ENCODE results near the gene ATPAF1.

Gene ATPAF1

GRCh38 chr1:46589529-46589928 is 78.6 kb downstream of the ATPAF1 start:
- Histone ChIP-seq H2BK15ac (ENCODE audit: low read length) (no peak overlapping the region), H3K14ac (ENCODE audit: low read length) (no peak overlapping the region), H4K8ac (ENCODE audit: low read depth, low read length) (no peak overlapping the region), H2BK12ac (ENCODE audit: low read length) (no peak overlapping the region), H3K36me3 (replicated peaks in 1 of 2; ENCODE audit: control insufficient read depth in 2 of 2, insufficient read depth in 2 of 2, low read length in 2 of 2) (peaks cover 13 to 58% of the 10 kb centered on the region in 2 donors), H2AFZ (ENCODE audit: low read length) (no peak overlapping the region), H3K27ac (replicated peaks; ENCODE audit: low read length) (no peak overlapping the region), H3K9me3 (replicated peaks in 1 of 2; ENCODE audit: control insufficient read depth in 2 of 2, insufficient read depth in 1 of 2, low read depth in 1 of 2, low read length in 2 of 2) (peaks cover 4 to 15% of the 10 kb centered on the region in 2 donors), H4K91ac (ENCODE audit: low read depth, low read length, poor library complexity) (no peak overlapping the region), H3K4me3 (ENCODE audit: low read length in 2 of 2) (no peak overlapping the region), H2BK120ac (ENCODE audit: low read depth, low read length) (no peak overlapping the region), H2AK5ac (ENCODE audit: low read depth, low read length) (no peak overlapping the region), H2BK5ac (ENCODE audit: low read length) (no peak overlapping the region), H3K27me3 (ENCODE audit: control insufficient read depth in 3 of 3, insufficient read depth in 3 of 3, low read depth in 1 of 3, low read length in 3 of 3) (no peaks in the 10 kb centered on the region), H3K4me2 (ENCODE audit: insufficient read depth, low read length, poor library complexity, severe bottlenecking) (no peak overlapping the region), H3K23ac (ENCODE audit: low read depth, low read length, poor library complexity) (no peak overlapping the region), H3K9ac (ENCODE audit: low read depth, low read length, poor library complexity) (no peak overlapping the region), H3K79me1 (ENCODE audit: low read depth, low read length) (no peaks in the 10 kb centered on the region), H3K4me1 (ENCODE audit: control insufficient read depth in 2 of 2, insufficient read depth in 1 of 2, low read depth in 1 of 2, low read length in 2 of 2) (no peaks in the 10 kb centered on the region), H3K4ac (ENCODE audit: low read length) (no peak overlapping the region), H3K18ac (ENCODE audit: low read length) (no peak overlapping the region)
- WGBS, 2 donors (ENCODE audit: extremely low coverage in 2 of 2, insufficient read length in 2 of 2, insufficient replicate concordance in 1 of 2): no CpG with 5 or more reads among the region's 3 CpGs
- no peak for DNase-seq (ENCODE audit: low spot score)

- Histone ChIP-seq H3K27ac (replicated peaks; ENCODE audit: low read length) (no peak overlapping the region), H2AFZ (ENCODE audit: low read length) (no peak overlapping the region), H3K9me3 (replicated peaks in 1 of 2; ENCODE audit: control insufficient read depth in 2 of 2, insufficient read depth in 1 of 2, low read depth in 1 of 2, low read length in 2 of 2) (peaks cover 4 to 15% of the 10 kb centered on the region in 2 donors), H3K4me3 (ENCODE audit: low read length in 2 of 2) (no peak overlapping the region), H3K27me3 (ENCODE audit: control insufficient read depth in 3 of 3, insufficient read depth in 3 of 3, low read depth in 1 of 3, low read length in 3 of 3) (no peaks in the 10 kb centered on the region), H3K4ac (ENCODE audit: low read length) (no peak overlapping the region), H3K9ac (ENCODE audit: low read depth, low read length, poor library complexity) (no peak overlapping the region), H4K91ac (ENCODE audit: low read depth, low read length, poor library complexity) (no peak overlapping the region), H3K79me1 (ENCODE audit: low read depth, low read length) (no peaks in the 10 kb centered on the region), H2BK12ac (ENCODE audit: low read length) (no peak overlapping the region), H4K8ac (ENCODE audit: low read depth, low read length) (no peak overlapping the region), H2BK120ac (ENCODE audit: low read depth, low read length) (no peak overlapping the region), H3K18ac (ENCODE audit: low read length) (no peak overlapping the region), H2AK5ac (ENCODE audit: low read depth, low read length) (no peak overlapping the region), H2BK5ac (ENCODE audit: low read length) (no peak overlapping the region), H3K23ac (ENCODE audit: low read depth, low read length, poor library complexity) (no peak overlapping the region), H2BK15ac (ENCODE audit: low read length) (no peak overlapping the region), H3K14ac (ENCODE audit: low read length) (no peak overlapping the region), H3K36me3 (replicated peaks in 1 of 2; ENCODE audit: control insufficient read depth in 2 of 2, insufficient read depth in 2 of 2, low read length in 2 of 2) (peaks cover 9 to 60% of the 10 kb centered on the region in 2 donors), H3K4me2 (ENCODE audit: insufficient read depth, low read length, poor library complexity, severe bottlenecking) (no peak overlapping the region), H3K4me1 (ENCODE audit: control insufficient read depth in 2 of 2, insufficient read depth in 1 of 2, low read depth in 1 of 2, low read length in 2 of 2) (peaks cover 0 to 5% of the 10 kb centered on the region in 2 donors)
- WGBS, 2 donors (ENCODE audit: extremely low coverage in 2 of 2, insufficient read length in 2 of 2, insufficient replicate concordance in 1 of 2): no CpG with 5 or more reads among the region's 7 CpGs
- DNase-seq (ENCODE audit: low spot score): no peak
Measured at GRCh38 chr1:46587069-46587468, 81.1 kb downstream of the ATPAF1 start.

GRCh38 chr1:46585312-46585938 is 82.7 kb downstream of the ATPAF1 start:
- Histone ChIP-seq H3K4me3 (ENCODE audit: low read length in 2 of 2) (peak overlapping the region in 1 of 2 donors; percentile 19), H3K27me3 (ENCODE audit: control insufficient read depth in 3 of 3, insufficient read depth in 3 of 3, low read depth in 1 of 3, low read length in 3 of 3) (no peaks in the 10 kb centered on the region), H2BK15ac (ENCODE audit: low read length) (no peak overlapping the region), H3K14ac (ENCODE audit: low read length) (no peak overlapping the region), H2AK5ac (ENCODE audit: low read depth, low read length) (no peak overlapping the region), H3K79me1 (ENCODE audit: low read depth, low read length) (no peaks in the 10 kb centered on the region), H3K9ac (ENCODE audit: low read depth, low read length, poor library complexity) (no peak overlapping the region), H3K36me3 (replicated peaks in 1 of 2; ENCODE audit: control insufficient read depth in 2 of 2, insufficient read depth in 2 of 2, low read length in 2 of 2) (peaks cover 10 to 58% of the 10 kb centered on the region in 2 donors), H2AFZ (ENCODE audit: low read length) (no peak overlapping the region), H3K4ac (ENCODE audit: low read length) (no peak overlapping the region), H3K23ac (ENCODE audit: low read depth, low read length, poor library complexity) (no peak overlapping the region), H3K18ac (ENCODE audit: low read length) (no peak overlapping the region), H3K27ac (replicated peaks; ENCODE audit: low read length) (no peak overlapping the region), H2BK120ac (ENCODE audit: low read depth, low read length) (no peak overlapping the region), H4K8ac (ENCODE audit: low read depth, low read length) (no peak overlapping the region), H2BK5ac (ENCODE audit: low read length) (no peak overlapping the region), H3K4me2 (ENCODE audit: insufficient read depth, low read length, poor library complexity, severe bottlenecking) (no peak overlapping the region), H3K4me1 (ENCODE audit: control insufficient read depth in 2 of 2, insufficient read depth in 1 of 2, low read depth in 1 of 2, low read length in 2 of 2) (peaks cover 0 to 5% of the 10 kb centered on the region in 2 donors), H4K91ac (ENCODE audit: low read depth, low read length, poor library complexity) (no peak overlapping the region), H2BK12ac (ENCODE audit: low read length) (no peak overlapping the region), H3K9me3 (replicated peaks in 1 of 2; ENCODE audit: control insufficient read depth in 2 of 2, insufficient read depth in 1 of 2, low read depth in 1 of 2, low read length in 2 of 2) (peaks cover 4 to 15% of the 10 kb centered on the region in 2 donors)
- DNase-seq (ENCODE audit: low spot score): no peak
- no CpG with 5 or more reads among the region's 12 CpGs for WGBS, 2 donors (ENCODE audit: extremely low coverage in 2 of 2, insufficient read length in 2 of 2, insufficient replicate concordance in 1 of 2)

- Histone ChIP-seq H3K36me3 (replicated peaks in 1 of 2; ENCODE audit: control insufficient read depth in 2 of 2, insufficient read depth in 2 of 2, low read length in 2 of 2) (peaks cover 5 to 57% of the 10 kb centered on the region in 2 donors), H4K8ac (ENCODE audit: low read depth, low read length) (no peak overlapping the region), H2AK5ac (ENCODE audit: low read depth, low read length) (no peak overlapping the region), H3K23ac (ENCODE audit: low read depth, low read length, poor library complexity) (no peak overlapping the region), H2BK12ac (ENCODE audit: low read length) (no peak overlapping the region), H3K9ac (ENCODE audit: low read depth, low read length, poor library complexity) (no peak overlapping the region), H3K4me3 (ENCODE audit: low read length in 2 of 2) (no peak overlapping the region), H2BK15ac (ENCODE audit: low read length) (no peak overlapping the region), H2BK5ac (ENCODE audit: low read length) (no peak overlapping the region), H2AFZ (ENCODE audit: low read length) (no peak overlapping the region), H3K18ac (ENCODE audit: low read length) (no peak overlapping the region), H4K91ac (ENCODE audit: low read depth, low read length, poor library complexity) (no peak overlapping the region), H2BK120ac (ENCODE audit: low read depth, low read length) (no peak overlapping the region), H3K14ac (ENCODE audit: low read length) (no peak overlapping the region), H3K4me1 (ENCODE audit: control insufficient read depth in 2 of 2, insufficient read depth in 1 of 2, low read depth in 1 of 2, low read length in 2 of 2) (peaks cover 0 to 5% of the 10 kb centered on the region in 2 donors), H3K4ac (ENCODE audit: low read length) (no peak overlapping the region), H3K9me3 (replicated peaks in 1 of 2; ENCODE audit: control insufficient read depth in 2 of 2, insufficient read depth in 1 of 2, low read depth in 1 of 2, low read length in 2 of 2) (no peaks in the 10 kb centered on the region), H3K27me3 (ENCODE audit: control insufficient read depth in 3 of 3, insufficient read depth in 3 of 3, low read depth in 1 of 3, low read length in 3 of 3) (no peaks in the 10 kb centered on the region), H3K79me1 (ENCODE audit: low read depth, low read length) (no peaks in the 10 kb centered on the region), H3K4me2 (ENCODE audit: insufficient read depth, low read length, poor library complexity, severe bottlenecking) (no peak overlapping the region), H3K27ac (replicated peaks; ENCODE audit: low read length) (no peak overlapping the region)
- no CpG with 5 or more reads among the region's 5 CpGs for WGBS, 2 donors (ENCODE audit: extremely low coverage in 2 of 2, insufficient read length in 2 of 2, insufficient replicate concordance in 1 of 2)
- no peak for DNase-seq (ENCODE audit: low spot score)
Measured at GRCh38 chr1:46583494-46583893, 84.7 kb downstream of the ATPAF1 start.

Data from neuronal stem cell (in vitro differentiated cells).